ENCODE data around the gene CACNB1.

- TF ChIP-seq EP300 (IDR thresholded peaks at IDR 0.05) (no peak), CTCF (IDR thresholded peaks at IDR 0.05) (no peak), POLR2A (IDR thresholded peaks at IDR 0.05) (no peak)
Measured at GRCh38 chr17:39131616-39132015, 65.9 kb downstream of the CACNB1 start.

Data from tibial nerve (tissue), 4 donors.